Left ventricle myocardium superior (tissue), 1 donor: ENCODE measurements around the gene SDE2. TPM values are rescaled to one million over a fixed set of nuclear protein-coding genes. Genes with fewer than 3 reads are reported as not detected.
A peak's percentile ranks its signal among the peaks of the same experiment; 100 is the strongest.
"Not testable (repeated sequence)": the region's sequence is repeated elsewhere in the genome, so short reads cannot be mapped to it uniquely, and the experiment has no call there.

Source experiments
- ATAC-seq: fragments of 200-7000 bp; cut with Tn5 transposase; one replicate; pipeline ENCODE4 v1.9.1; 2020; ENCODE audit warnings: mild to moderate bottlenecking, moderate library complexity
- DNase-seq: peaks from one replicate; pipeline ENCODE4 v3.0.0-alpha.2; 2020
- intact Hi-C: fragments of 100-400 bp; cut with micrococcal nuclease; formaldehyde crosslinking; loops from one replicate; pipeline ENCODE4 v1.11.0; 2022
- total RNA-seq: library from RNA; stranded (reverse); fragmentation: NEBNext Ultra II Directional; extraction: Animal tissue kit (Norgen Biotek cat#: 25700); gene quantifications from one replicate; pipeline ENCODE4 v1.2.1, GENCODE V29; 2021
- donor health status: DM: no; HTN: yes; CAD: no; lungs with severe emphysema.

Gene SDE2
- total RNA-seq, 1 donor from 2014 or later = 10.7 TPM

GRCh38 chr1:226009650-226010044 is 10.5 kb upstream of the SDE2 start:
- DNase-seq (no peak), ATAC-seq (no peak)
- intact Hi-C loops = no loop called here

GRCh38 chr1:226007126-226007892 is 8.2 kb upstream of the SDE2 start:
- ATAC-seq, DNase-seq, intact Hi-C loops: not testable (repeated sequence)

DNA sequence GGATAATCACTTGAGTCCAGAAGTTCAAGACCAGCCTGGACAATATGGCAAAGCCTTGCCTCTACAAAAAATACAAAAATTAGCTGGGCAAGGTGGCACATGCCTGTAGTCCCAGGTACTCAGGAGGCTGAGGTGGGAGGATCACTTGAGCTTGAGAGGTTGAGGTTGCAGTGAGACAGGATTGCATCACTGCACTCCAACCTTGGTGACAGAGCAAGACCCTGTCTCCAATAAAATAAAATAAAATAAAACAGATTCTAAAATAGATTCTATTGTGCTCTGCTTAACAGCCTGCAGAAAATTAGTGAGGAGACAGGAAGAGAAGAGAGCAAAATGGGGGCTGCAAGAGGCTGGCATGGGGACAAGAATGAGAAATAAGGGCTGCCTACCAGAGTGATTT is 7.5 kb upstream of the SDE2 start:
- intact Hi-C loops = no loop called here
- no peak for DNase-seq
- ATAC-seq = no peak

DNA sequence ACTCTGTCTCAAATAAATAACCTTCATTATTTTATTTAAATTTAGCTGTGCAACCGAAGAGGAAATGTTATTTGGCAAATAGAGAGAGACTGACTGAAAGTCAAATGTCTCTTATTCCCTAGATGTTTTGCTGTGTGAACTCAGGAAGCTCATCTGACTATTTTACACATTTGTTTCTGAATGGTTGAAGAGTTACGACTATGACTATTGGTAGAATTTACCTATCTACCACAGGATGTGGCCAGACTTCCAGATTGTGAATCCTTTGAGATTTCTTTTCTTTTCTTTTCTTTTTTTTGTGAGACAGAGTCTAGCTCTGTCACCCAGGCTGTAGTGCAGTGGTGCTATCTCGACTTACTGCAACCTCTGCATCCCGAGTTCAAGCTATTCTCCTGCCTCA is 5.3 kb upstream of the SDE2 start:
- intact Hi-C loops = no loop called here
- DNase-seq (no peak), ATAC-seq (no peak)

DNA sequence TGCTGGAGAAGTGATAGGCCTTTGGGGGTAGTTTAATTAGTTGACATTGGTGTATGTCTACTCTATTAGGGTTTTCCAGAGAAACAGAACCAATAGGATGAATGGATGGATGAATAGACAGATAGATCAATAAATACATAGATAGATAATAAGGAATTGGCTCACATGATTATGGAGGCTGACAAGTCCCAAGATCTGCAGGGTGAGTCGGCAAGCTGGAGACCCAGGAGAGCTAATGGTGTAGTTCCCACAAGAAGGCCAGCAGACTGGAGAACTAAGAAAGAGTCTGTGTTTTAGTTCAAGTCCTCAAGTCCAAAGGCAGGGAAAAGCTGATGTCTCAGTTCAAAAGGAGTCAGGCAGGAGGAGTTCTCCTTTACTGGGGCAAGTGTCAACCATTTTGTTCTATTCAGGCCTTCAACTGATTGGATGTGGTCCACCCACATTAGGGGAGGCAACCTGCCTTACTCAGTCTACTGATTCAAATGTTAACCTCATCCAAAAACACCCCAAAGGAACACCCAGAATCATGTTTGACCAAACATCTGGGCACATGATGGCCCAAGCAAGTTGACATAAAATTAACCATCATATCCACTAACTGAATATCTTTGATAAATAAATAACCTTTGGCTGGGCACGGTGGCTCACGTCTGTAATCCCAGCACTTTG is 4.5 kb upstream of the SDE2 start:
- ATAC-seq (no peak), DNase-seq (no peak)
- intact Hi-C loops = no loop called here

DNA sequence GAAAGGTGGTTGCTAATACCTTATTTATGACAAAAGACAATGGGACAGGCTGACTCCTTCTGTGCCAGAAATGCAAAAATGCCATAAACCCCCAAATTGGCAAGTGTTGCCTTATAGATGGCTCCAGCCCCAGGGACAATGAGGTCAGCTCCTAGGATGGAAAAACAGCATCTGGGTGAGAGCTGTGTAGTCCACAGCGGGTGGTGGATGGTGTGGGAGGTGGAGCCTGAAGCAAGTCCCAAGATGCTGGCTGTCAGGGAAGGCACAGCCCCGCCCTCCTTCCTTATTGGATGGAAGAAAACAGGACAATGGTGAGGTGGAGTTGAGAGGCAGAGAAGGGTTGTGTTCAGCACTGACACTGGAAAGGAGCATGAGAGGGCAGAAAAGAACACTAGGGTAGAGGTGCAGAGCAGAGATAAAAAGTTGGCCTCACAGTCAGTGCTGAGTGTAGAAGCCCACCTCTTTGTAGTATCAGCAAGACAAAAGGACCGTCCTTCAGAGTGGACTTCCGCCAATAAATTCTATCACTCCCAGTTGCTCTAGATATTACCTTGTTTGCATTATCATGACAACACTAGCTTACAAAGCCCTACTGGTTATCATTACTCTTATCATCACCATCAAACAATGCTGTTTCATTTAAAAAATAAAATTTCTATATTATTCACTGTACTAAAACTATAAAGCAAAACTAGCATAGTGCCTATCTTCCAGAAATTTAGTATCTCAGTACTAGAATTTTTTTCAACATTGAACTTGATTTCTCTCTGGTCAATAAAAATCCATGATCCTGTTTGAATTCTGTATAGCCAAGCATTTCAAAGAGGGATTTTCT is 3.7 kb upstream of the SDE2 start:
- DNase-seq (peak; percentile 70), ATAC-seq (peak; percentile 15)
- intact Hi-C loops = no loop called here

DNA sequence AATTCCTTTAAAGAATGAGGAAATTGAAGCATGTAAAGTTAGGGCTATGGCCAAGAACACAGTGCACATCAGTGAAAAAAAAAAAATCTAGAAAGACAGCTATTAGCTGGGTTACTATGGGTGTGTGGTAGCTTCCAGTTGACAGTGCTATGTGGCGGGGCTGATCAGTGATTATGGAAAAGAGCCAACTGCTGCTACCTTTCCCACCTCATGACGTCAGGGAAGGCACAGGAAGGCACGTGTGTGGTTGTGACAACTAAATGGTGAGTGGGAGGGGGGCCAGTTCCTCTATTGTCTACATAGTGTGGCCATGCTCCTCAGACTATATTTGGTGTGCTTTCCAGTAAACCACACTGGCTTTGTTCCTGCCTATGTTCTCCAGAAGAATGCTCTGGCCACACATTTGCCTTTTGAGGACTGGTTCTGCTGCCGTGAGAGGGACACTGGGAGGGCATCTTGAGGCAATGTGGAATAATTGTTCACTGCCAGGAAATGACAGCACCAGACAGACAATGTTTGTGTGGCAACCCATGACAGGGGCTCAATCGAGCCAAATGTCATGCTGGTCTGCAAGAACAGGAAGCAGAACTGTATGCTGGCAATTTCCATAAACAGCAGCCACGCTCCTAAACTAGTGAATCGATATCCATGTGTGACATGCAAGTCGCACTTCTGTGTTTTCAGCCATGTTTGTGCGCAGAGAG is 3.0 kb upstream of the SDE2 start:
- DNase-seq = peak; percentile 43
- peak; percentile 27 for ATAC-seq
- intact Hi-C loops = no loop called here

- ATAC-seq (no peak), DNase-seq (no peak)
- intact Hi-C loops = no loop called here
Measured at GRCh38 chr1:226001088-226001487, 1.9 kb upstream of the SDE2 start.

GRCh38 chr1:226000493-226001081 is 1.4 kb upstream of the SDE2 start:
- DNase-seq, ATAC-seq, intact Hi-C loops: not testable (repeated sequence)

- DNase-seq (no peak), ATAC-seq (no peak)
- intact Hi-C loops = no loop called here
Measured at GRCh38 chr1:225999912-226000337, 782 bp upstream of the SDE2 start.

GRCh38 chr1:225998560-225999226 is 450 bp downstream of the SDE2 start:
- DNase-seq (no peak), ATAC-seq (peak; percentile 12)
- intact Hi-C loops = no loop called here

DNA sequence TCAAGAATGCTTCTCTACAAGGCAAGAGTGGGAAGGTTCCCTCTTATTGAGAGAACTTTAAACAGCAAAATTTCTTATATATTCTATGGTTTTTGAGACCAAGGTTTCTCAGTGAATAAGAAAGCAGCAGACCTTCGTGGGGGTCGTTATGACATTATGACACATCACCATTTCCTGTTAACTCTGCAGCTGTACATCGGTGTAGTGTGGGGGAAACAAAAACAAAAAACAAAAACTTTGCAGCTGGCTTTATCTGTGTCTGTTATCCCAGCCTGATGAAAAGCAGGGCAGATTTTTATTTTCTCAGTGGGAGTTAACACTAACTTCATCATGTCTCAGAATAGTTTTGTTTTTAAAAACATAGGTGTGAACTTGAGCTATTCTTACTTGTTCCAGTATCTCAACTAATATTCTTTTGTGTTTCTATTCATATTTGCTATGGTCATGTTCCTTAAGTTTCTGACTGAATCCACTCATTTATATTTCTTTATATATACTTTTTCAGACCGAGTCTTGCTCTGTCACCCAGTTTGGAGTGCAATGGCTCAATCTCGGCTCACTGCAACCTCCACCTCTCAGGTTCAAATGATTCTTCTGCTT is 2.1 kb downstream of the SDE2 start:
- no peak for ATAC-seq
- no peak for DNase-seq
- intact Hi-C loops = no loop called here

GRCh38 chr1:225995919-225996864 is 3.0 kb downstream of the SDE2 start:
- intact Hi-C loops = no loop called here
- DNase-seq (no peak), ATAC-seq (no peak)

GRCh38 chr1:225990705-225991464 is 8.3 kb downstream of the SDE2 start:
- intact Hi-C loops = no loop called here
- ATAC-seq = no peak
- DNase-seq = no peak

GRCh38 chr1:225987491-225988316 is 11.4 kb downstream of the SDE2 start:
- intact Hi-C loops = no loop called here
- ATAC-seq (no peak), DNase-seq (no peak)
